ENCODE results near the gene PTGER1.

- TF ChIP-seq SIN3A (IDR thresholded peaks at IDR 0.05; ENCODE audit: borderline replicate concordance, insufficient read depth, low read depth, low read length), result no peak
- TF ChIP-seq CTCF (IDR thresholded peaks at IDR 0.05), result no peak
- no peak for TF ChIP-seq POLR2AphosphoS5 (IDR thresholded peaks at IDR 0.05; ENCODE audit: low read depth, low read length)
- TF ChIP-seq, protein P1, sequence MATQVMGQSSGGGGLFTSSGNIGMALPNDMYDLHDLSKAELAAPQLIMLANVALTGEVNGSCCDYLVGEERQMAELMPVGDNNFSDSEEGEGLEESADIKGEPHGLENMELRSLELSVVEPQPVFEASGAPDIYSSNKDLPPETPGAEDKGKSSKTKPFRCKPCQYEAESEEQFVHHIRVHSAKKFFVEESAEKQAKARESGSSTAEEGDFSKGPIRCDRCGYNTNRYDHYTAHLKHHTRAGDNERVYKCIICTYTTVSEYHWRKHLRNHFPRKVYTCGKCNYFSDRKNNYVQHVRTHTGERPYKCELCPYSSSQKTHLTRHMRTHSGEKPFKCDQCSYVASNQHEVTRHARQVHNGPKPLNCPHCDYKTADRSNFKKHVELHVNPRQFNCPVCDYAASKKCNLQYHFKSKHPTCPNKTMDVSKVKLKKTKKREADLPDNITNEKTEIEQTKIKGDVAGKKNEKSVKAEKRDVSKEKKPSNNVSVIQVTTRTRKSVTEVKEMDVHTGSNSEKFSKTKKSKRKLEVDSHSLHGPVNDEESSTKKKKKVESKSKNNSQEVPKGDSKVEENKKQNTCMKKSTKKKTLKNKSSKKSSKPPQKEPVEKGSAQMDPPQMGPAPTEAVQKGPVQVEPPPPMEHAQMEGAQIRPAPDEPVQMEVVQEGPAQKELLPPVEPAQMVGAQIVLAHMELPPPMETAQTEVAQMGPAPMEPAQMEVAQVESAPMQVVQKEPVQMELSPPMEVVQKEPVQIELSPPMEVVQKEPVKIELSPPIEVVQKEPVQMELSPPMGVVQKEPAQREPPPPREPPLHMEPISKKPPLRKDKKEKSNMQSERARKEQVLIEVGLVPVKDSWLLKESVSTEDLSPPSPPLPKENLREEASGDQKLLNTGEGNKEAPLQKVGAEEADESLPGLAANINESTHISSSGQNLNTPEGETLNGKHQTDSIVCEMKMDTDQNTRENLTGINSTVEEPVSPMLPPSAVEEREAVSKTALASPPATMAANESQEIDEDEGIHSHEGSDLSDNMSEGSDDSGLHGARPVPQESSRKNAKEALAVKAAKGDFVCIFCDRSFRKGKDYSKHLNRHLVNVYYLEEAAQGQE (IDR thresholded peaks at IDR 0.05; ENCODE audit: insufficient read depth in 1 of 2, low read depth in 2 of 2, low read length in 1 of 2), result no peak
- TF ChIP-seq TCF7L2 (IDR thresholded peaks at IDR 0.05; ENCODE audit: low read depth, low read length), result no peak
Observed at GRCh38 chr19:14470031-14470876, 4.9 kb downstream of the PTGER1 start.
